ENCODE data around the gene HECA.
"Not testable (repeated sequence)": the region's sequence is repeated elsewhere in the genome, so short reads cannot be mapped to it uniquely, and the experiment has no call there.

Gene HECA

GRCh38 chr6:139228387-139228786 lies 93.5 kb downstream of the HECA start:
- not testable (repeated sequence) for DNase-seq

All from activated CD4-positive, alpha-beta T cell treated with anti-CD3 and anti-CD28 coated beads for 4 hours (primary cell).